Inflammatory macrophage treated with lipopolysaccharide for 4 hours (primary cell): Measurements from ENCODE around the gene SLC35E3.
"Not testable (repeated sequence)": the region's sequence is repeated elsewhere in the genome, so short reads cannot be mapped to it uniquely, and the experiment has no call there.

ENCODE experiments used
- DNase-seq: peaks from one replicate; pipeline ENCODE4 v3.0.0-alpha.2; 2020

Gene SLC35E3

GRCh38 chr12:68796399-68796798 lies 50.4 kb downstream of the SLC35E3 start:
- DNase-seq: no peak

GRCh38 chr12:68798882-68799234 lies 52.9 kb downstream of the SLC35E3 start:
- no peak for DNase-seq

- no peak for DNase-seq
Measured at GRCh38 chr12:68800294-68800693, 54.3 kb downstream of the SLC35E3 start.

- DNase-seq: not testable (repeated sequence)
Measured at GRCh38 chr12:68801124-68801523, 55.1 kb downstream of the SLC35E3 start.

GRCh38 chr12:68802372-68802745 lies 56.4 kb downstream of the SLC35E3 start:
- DNase-seq: not testable (repeated sequence)

- not testable (repeated sequence) for DNase-seq
Measured at GRCh38 chr12:68802911-68803651, 57.1 kb downstream of the SLC35E3 start.

GRCh38 chr12:68803948-68804656 lies 58.1 kb downstream of the SLC35E3 start:
- DNase-seq: no peak

GRCh38 chr12:68804657-68805591 lies 58.9 kb downstream of the SLC35E3 start:
- no peak for DNase-seq

GRCh38 chr12:68805592-68806120 lies 59.7 kb downstream of the SLC35E3 start:
- DNase-seq: no peak

- DNase-seq: peak; percentile 37
Measured at GRCh38 chr12:68806488-68807237, 60.7 kb downstream of the SLC35E3 start.

GRCh38 chr12:68807274-68807575 lies 61.2 kb downstream of the SLC35E3 start:
- DNase-seq: not testable (repeated sequence)

- DNase-seq: peak; percentile 95
Measured at GRCh38 chr12:68807576-68808387, 61.8 kb downstream of the SLC35E3 start, which contains the start of gene MDM2. Gene MDM2 (plus strand): TSS chr12:68808177. CDS start chr12:68808478, 301 bp downstream.

GRCh38 chr12:68808388-68809189 lies 62.6 kb downstream of the SLC35E3 start:
- peak; percentile 94 for DNase-seq

GRCh38 chr12:68809190-68810026 lies 63.4 kb downstream of the SLC35E3 start:
- no peak for DNase-seq

GRCh38 chr12:68810027-68810389 lies 64.0 kb downstream of the SLC35E3 start:
- not testable (repeated sequence) for DNase-seq

- DNase-seq: not testable (repeated sequence)
Measured at GRCh38 chr12:68811573-68811972, 65.6 kb downstream of the SLC35E3 start.

- DNase-seq: no peak
Measured at GRCh38 chr12:68812553-68813241, 66.7 kb downstream of the SLC35E3 start.

- no peak for DNase-seq
Measured at GRCh38 chr12:68813242-68813593, 67.2 kb downstream of the SLC35E3 start.
